IMR-90 (cell line): ENCODE data around the gene STXBP4. TPM values are rescaled to one million over a fixed set of nuclear protein-coding genes. Genes with fewer than 3 reads are reported as not detected.

ENCODE experiments used
- ATAC-seq: fragments of 200-7000 bp; cut with Tn5 transposase; 2 replicates; pipeline ENCODE4 v1.9.1; 2020; ENCODE audit warnings: low read depth, mild to moderate bottlenecking, moderate library complexity
- BruUV-seq: library from RNA; stranded (reverse); fragments of 400-500 nt; replicated peaks from 2 replicates; lab custom pipeline; 2021; lab: Mats Ljungman, UMichigan
- CTCF ChIA-PET: fragments of 300-600 bp; formaldehyde crosslinking; extraction: SDS; loops from one replicate; lab custom pipeline; 2021; ENCODE audit warnings: antibody characterized with exemption; lab: Yijun Ruan, JAX
- POLR2A ChIA-PET: fragments of 300-600 bp; sonication (Branson Sonifier 250); formaldehyde crosslinking; loops from one replicate; lab custom pipeline; 2022; ENCODE audit warnings: antibody characterized with exemption; ENCODE audit not compliant: unreplicated experiment; lab: Charles Lee
- DNase-seq: peaks from one replicate; pipeline ENCODE4 v3.0.0; 2013
- H2AFZ ChIP-seq: replicated peaks from 2 replicates; pipeline ENCODE3; 2013; ENCODE audit warnings: low read length, mild to moderate bottlenecking; ENCODE audit not compliant: poor library complexity
- H2AK5ac ChIP-seq: 2 replicates; pipeline ENCODE4 v1.6.1; 2013; ENCODE audit warnings: low read depth, low read length, inconsistent platforms
- H2AK9ac ChIP-seq: replicated peaks from 2 replicates; pipeline ENCODE3; 2013; ENCODE audit warnings: mild to moderate bottlenecking, low read depth, low read length, moderate library complexity; ENCODE audit not compliant: poor library complexity
- H2BK120ac ChIP-seq: 2 replicates; pipeline ENCODE4 v1.6.1; 2013; ENCODE audit warnings: low read depth, low read length, inconsistent platforms
- H2BK15ac ChIP-seq: 3 replicates; pipeline ENCODE4 v1.6.1; 2013; ENCODE audit warnings: low read depth, low read length, inconsistent platforms
- H2BK20ac ChIP-seq: 2 replicates; pipeline ENCODE4 v1.6.1; 2013; ENCODE audit warnings: low read depth, mild to moderate bottlenecking, inconsistent platforms, low read length, moderate library complexity
- H2BK5ac ChIP-seq: 2 replicates; pipeline ENCODE4 v1.6.1; 2013; ENCODE audit warnings: mild to moderate bottlenecking, low read depth, low read length, inconsistent platforms; ENCODE audit not compliant: poor library complexity, severe bottlenecking
- H3K14ac ChIP-seq: replicated peaks from 2 replicates; pipeline ENCODE4 v1.6.1; 2013; ENCODE audit warnings: low read depth, low read length, inconsistent platforms
- H3K18ac ChIP-seq: 2 replicates; pipeline ENCODE4 v1.6.1; 2013; ENCODE audit warnings: low read depth, low read length, control low read depth
- H3K23ac ChIP-seq: 2 replicates; pipeline ENCODE4 v1.6.1; 2013; ENCODE audit warnings: low read depth, low read length, inconsistent platforms
- H3K27ac ChIP-seq: 2 replicates; pipeline ENCODE4 v1.5.1; 2013; ENCODE audit warnings: mild to moderate bottlenecking, control low read depth, low read length; ENCODE audit not compliant: insufficient read depth
- H3K27me3 ChIP-seq: 2 replicates; pipeline ENCODE4 v1.6.1; 2013; ENCODE audit warnings: low read length; ENCODE audit not compliant: control insufficient read depth, insufficient read depth
- H3K36me3 ChIP-seq: 2 replicates; pipeline ENCODE4 v1.6.1; 2013; ENCODE audit warnings: low read length, mixed read lengths; ENCODE audit not compliant: control insufficient read depth, insufficient read depth
- H3K4ac ChIP-seq: 2 replicates; pipeline ENCODE4 v1.6.1; 2013; ENCODE audit warnings: low read depth, low read length, inconsistent platforms
- H3K4me1 ChIP-seq: 2 replicates; pipeline ENCODE4 v1.6.1; 2013; ENCODE audit warnings: low read length, mixed read lengths; ENCODE audit not compliant: control insufficient read depth, insufficient read depth
- H3K4me2 ChIP-seq: 2 replicates; pipeline ENCODE4 v1.6.1; 2013; ENCODE audit warnings: low read depth, mild to moderate bottlenecking, control low read depth, low read length, moderate library complexity
- H3K4me3 ChIP-seq: 2 replicates; pipeline ENCODE4 v1.5.1; 2013; ENCODE audit warnings: low read depth, mild to moderate bottlenecking, control low read depth, low read length, moderate library complexity; ENCODE audit not compliant: insufficient read depth
- H3K56ac ChIP-seq: 2 replicates; pipeline ENCODE4 v1.6.1; 2013; ENCODE audit warnings: low read length, inconsistent platforms; ENCODE audit not compliant: insufficient read depth; ENCODE audit errors: extremely low read depth
- H3K79me1 ChIP-seq, 2 experiments: 2 replicates each; pipeline ENCODE4 v1.6.1; 2013; ENCODE audit warnings: low read length in 2 of 2, inconsistent platforms in 1 of 2, low read depth in 1 of 2
- H3K9ac ChIP-seq: 2 replicates; pipeline ENCODE4 v1.6.1; 2013; ENCODE audit warnings: low read depth, low read length, control low read depth
- H3K9me1 ChIP-seq: 2 replicates; pipeline ENCODE4 v1.6.1; 2013; ENCODE audit warnings: low read length, inconsistent platforms; ENCODE audit not compliant: insufficient read depth
- H3K9me3 ChIP-seq: 2 replicates; pipeline ENCODE4 v1.6.1; 2013; ENCODE audit warnings: low read length; ENCODE audit not compliant: control insufficient read depth, insufficient read depth
- H4K20me1 ChIP-seq: 2 replicates; pipeline ENCODE4 v1.6.1; 2013; ENCODE audit warnings: low read length, inconsistent platforms; ENCODE audit not compliant: insufficient read depth
- H4K5ac ChIP-seq: 2 replicates; pipeline ENCODE4 v1.6.1; 2013; ENCODE audit warnings: mild to moderate bottlenecking, low read depth, low read length, control low read depth
- H4K8ac ChIP-seq, 2 experiments: 2 replicates each; pipeline ENCODE4 v1.6.1; 2013; ENCODE audit warnings: low read depth in 2 of 2, low read length in 2 of 2, control low read depth in 1 of 2, inconsistent platforms in 1 of 2
- H4K91ac ChIP-seq: 2 replicates; pipeline ENCODE4 v1.6.1; 2013; ENCODE audit warnings: low read depth, low read length, inconsistent platforms; ENCODE audit not compliant: insufficient read depth
- BHLHE40 ChIP-seq: fragments of 150-350 bp; IDR thresholded peaks from 2 replicates; pipeline ENCODE4 v1.6.1; 2016; ENCODE audit warnings: mild to moderate bottlenecking, low read depth, low read length
- CEBPB ChIP-seq: IDR thresholded peaks from 2 replicates; pipeline ENCODE4 v1.6.1; 2012; ENCODE audit warnings: low read depth, low read length, improper control_type of control experiment
- CTCF ChIP-seq: conservative IDR thresholded peaks from 2 replicates; pipeline ENCODE4 v1.5.1; 2012; ENCODE audit warnings: mild to moderate bottlenecking, low read depth, low read length, improper control_type of control experiment
- ELK1 ChIP-seq: fragments of 150-350 bp; IDR thresholded peaks from 2 replicates; pipeline ENCODE4 v1.6.1; 2016; ENCODE audit warnings: low read depth, mild to moderate bottlenecking, low read length, moderate library complexity, borderline replicate concordance
- FOS ChIP-seq: fragments of 150-350 bp; IDR thresholded peaks from 2 replicates; pipeline ENCODE4 v1.6.1; 2016; ENCODE audit warnings: low read depth, low read length
- MAFK ChIP-seq: IDR thresholded peaks from 2 replicates; pipeline ENCODE4 v1.6.1; 2012; ENCODE audit warnings: low read depth, low read length, improper control_type of control experiment
- MAZ ChIP-seq: IDR thresholded peaks from 2 replicates; pipeline ENCODE4 v1.6.1; 2012; ENCODE audit warnings: low read depth, mild to moderate bottlenecking, low read length, improper control_type of control experiment, moderate library complexity, borderline replicate concordance
- MXI1 ChIP-seq: IDR thresholded peaks from 2 replicates; pipeline ENCODE4 v1.6.1; 2012; ENCODE audit warnings: low read depth, mild to moderate bottlenecking, low read length, moderate library complexity, borderline replicate concordance
- NFE2L2 ChIP-seq: fragments of 150-350 bp; IDR thresholded peaks from 2 replicates; pipeline ENCODE4 v1.6.1; 2016; ENCODE audit warnings: low read depth, mild to moderate bottlenecking, low read length
- POLR2A ChIP-seq: IDR thresholded peaks from 2 replicates; pipeline ENCODE4 v1.6.1; 2012; ENCODE audit warnings: mild to moderate bottlenecking, low read depth, low read length
- RAD21 ChIP-seq: IDR thresholded peaks from 2 replicates; pipeline ENCODE4 v1.6.1; 2012; ENCODE audit warnings: low read length, improper control_type of control experiment
- RFX5 ChIP-seq: IDR thresholded peaks from 2 replicates; pipeline ENCODE4 v1.8.0; 2012; ENCODE audit warnings: low read depth, mild to moderate bottlenecking, low read length, moderate library complexity
- SMC3 ChIP-seq: fragments of 150-350 bp; IDR thresholded peaks from 2 replicates; pipeline ENCODE4 v1.6.1; 2016; ENCODE audit warnings: low read depth, mild to moderate bottlenecking, antibody characterized with exemption, low read length, moderate library complexity
- USF2 ChIP-seq: fragments of 150-350 bp; IDR thresholded peaks from 2 replicates; pipeline ENCODE4 v1.6.1; 2017; ENCODE audit warnings: mild to moderate bottlenecking, antibody characterized with exemption, low read length, low read depth
- dilution Hi-C: fragments of 300-500 bp; cut with HindIII; formaldehyde crosslinking; loops from one replicate; pipeline ENCODE4 v1.14.3; 2018; ENCODE audit warnings: low sequenced_read_pairs; ENCODE audit not compliant: unreplicated experiment
- in situ Hi-C: fragments of 300-500 bp; cut with MboI; formaldehyde crosslinking; loops from 3 replicates; pipeline ENCODE4 v1.14.3; 2019; ENCODE audit warnings: low sequenced_read_pairs, inconsistent platforms, mixed read lengths
- intact Hi-C: fragments of 100-400 bp; cut with micrococcal nuclease; formaldehyde crosslinking; loops from 2 replicates; pipeline ENCODE4 v1.10.0; 2022
- polyA plus RNA-seq, 3 experiments: library from polyadenylated mRNA; depleted of rRNA; stranded (reverse); fragments of >200 nt; gene quantifications; 2 replicates each; pipeline ENCODE4 v1.2.3, GENCODE V29; 2012; ENCODE audit warnings: low replicate concordance in 1 of 3
- total RNA-seq: library from RNA; depleted of rRNA; stranded (reverse); fragments of >200 nt; gene quantifications from 2 replicates; pipeline ENCODE4 v1.2.3, GENCODE V29; 2012

STXBP4 gene
- total and polyA plus RNA-seq, 2 of the 4 experiments (the other 2 are of a cell fraction) = 4.1 to 20.4 TPM

- Histone ChIP-seq H3K56ac (no peak overlapping the region), H2BK5ac (no peak overlapping the region), H3K79me1 (no peaks in the 10 kb centered on the region), H2BK20ac (no peak overlapping the region), H2AK9ac (no peak overlapping the region), H3K9me3 (no peaks in the 10 kb centered on the region), H3K4me3 (no peak overlapping the region), H3K36me3 (no peaks in the 10 kb centered on the region), H4K91ac (no peak overlapping the region), H3K23ac (no peak overlapping the region), H4K5ac (no peak overlapping the region), H2AK5ac (no peak overlapping the region), H2BK120ac (no peak overlapping the region), H3K14ac (no peak overlapping the region), H3K27ac (no peak overlapping the region), H3K4me2 (no peak overlapping the region), H2BK15ac (no peak overlapping the region), H3K4me1 (no peaks in the 10 kb centered on the region), H3K9me1 (no peaks in the 10 kb centered on the region), H3K9ac (no peak overlapping the region), H3K27me3 (no peaks in the 10 kb centered on the region), H3K18ac (no peak overlapping the region), H4K20me1 (no peaks in the 10 kb centered on the region), H4K8ac (no peak overlapping the region), H2AFZ (no peak overlapping the region), H3K4ac (no peak overlapping the region)
- CTCF ChIA-PET = no interaction called here
- in situ Hi-C loops = no loop called here
- ATAC-seq (no peak), DNase-seq (no peak)
- intact Hi-C loops = no loop called here
- dilution Hi-C loops = no loop called here
- TF ChIP-seq MAZ = no peak
- no peak for TF ChIP-seq BHLHE40
- TF ChIP-seq SMC3 = no peak
- no peak for TF ChIP-seq USF2
- TF ChIP-seq POLR2A = no peak
- TF ChIP-seq MXI1 = no peak
- no peak for TF ChIP-seq CEBPB
- no peak for TF ChIP-seq RFX5
- no peak for TF ChIP-seq MAFK
- TF ChIP-seq RAD21 = no peak
- no peak for TF ChIP-seq FOS
- no peak for TF ChIP-seq NFE2L2
- TF ChIP-seq ELK1 = no peak
- TF ChIP-seq CTCF = no peak
- POLR2A ChIA-PET = no interaction called here
- BruUV-seq = no TSS peak
Measured at GRCh38 chr17:55114283-55114682, 145.7 kb downstream of the STXBP4 start.
